H1 (cell line): ENCODE measurements around the gene KBTBD12. TPM values are rescaled to one million over a fixed set of nuclear protein-coding genes. Genes with fewer than 3 reads are reported as not detected.

Source experiments
- CTCF ChIA-PET: fragments of 300-600 bp; sonication (Branson Sonifier 250); formaldehyde crosslinking; loops from one replicate; lab custom pipeline; 2021; ENCODE audit not compliant: partially characterized antibody; lab: Charles Lee
- POLR2A ChIA-PET: fragments of 300-600 bp; sonication (Branson Sonifier 250); formaldehyde crosslinking; loops from one replicate; lab custom pipeline; 2021; ENCODE audit warnings: inconsistent platforms; ENCODE audit not compliant: partially characterized antibody; lab: Charles Lee
- DNase-seq, 2 experiments: peaks; one replicate each; pipeline versions ENCODE4 v3.0.0 to v3.0.0-alpha.2; 2010 to 2022; ENCODE audit warnings: low spot score in 2 of 2, low read depth in 1 of 2, mixed read lengths in 1 of 2
- FAIRE-seq: peaks from 2 replicates; lab custom pipeline; 2011; peaks lifted over from hg19 to GRCh38; lab: Jason Lieb, UNC
- H2AFZ ChIP-seq: 2 replicates; pipeline ENCODE4 v1.8.1; 2012; ENCODE audit warnings: low read length, inconsistent platforms
- H2AK5ac ChIP-seq: 2 replicates; pipeline ENCODE4 v1.6.1; 2013; ENCODE audit warnings: low read depth, low read length
- H2BK120ac ChIP-seq: replicated peaks from 2 replicates; pipeline ENCODE3; 2013; ENCODE audit warnings: low read depth, low read length, inconsistent platforms
- H2BK12ac ChIP-seq: 2 replicates; pipeline ENCODE4 v1.6.1; 2013; ENCODE audit warnings: low read depth, low read length
- H2BK15ac ChIP-seq: 2 replicates; pipeline ENCODE4 v1.6.1; 2013; ENCODE audit warnings: low read length
- H2BK20ac ChIP-seq: 2 replicates; pipeline ENCODE4 v1.6.1; 2013; ENCODE audit warnings: low read length
- H2BK5ac ChIP-seq: 2 replicates; pipeline ENCODE4 v1.6.1; 2013; ENCODE audit warnings: low read depth, low read length
- H3K14ac ChIP-seq: 2 replicates; pipeline ENCODE4 v1.6.1; 2013; ENCODE audit warnings: inconsistent platforms; ENCODE audit not compliant: insufficient read length
- H3K18ac ChIP-seq: 2 replicates; pipeline ENCODE4 v1.6.1; 2013; ENCODE audit warnings: low read length; ENCODE audit errors: extremely low read depth
- H3K23ac ChIP-seq: 2 replicates; pipeline ENCODE4 v1.6.1; 2013; ENCODE audit warnings: inconsistent platforms; ENCODE audit not compliant: insufficient read length
- H3K23me2 ChIP-seq: 2 replicates; pipeline ENCODE4 v1.6.1; 2013; ENCODE audit warnings: low read depth, low read length
- H3K27ac ChIP-seq: 2 replicates; pipeline ENCODE4 v1.6.1; 2011; ENCODE audit warnings: low read depth, low read length, inconsistent platforms
- H3K27me3 ChIP-seq, 4 experiments: replicated peaks in 1 of 4; 1 replicate in 1 of 4; 2 replicates in 3 of 4; pipeline versions ENCODE4 v1.6.1 to v1.8.1; 2011 to 2013; ENCODE audit warnings: low read length in 3 of 4, mild to moderate bottlenecking in 3 of 4, inconsistent platforms in 2 of 4, mixed read lengths in 2 of 4, moderate library complexity in 1 of 4; ENCODE audit not compliant: control insufficient read depth in 3 of 4, insufficient read depth in 3 of 4; ENCODE audit errors: extremely low read depth in 1 of 4
- H3K36me3 ChIP-seq, 4 experiments: 2 replicates each; pipeline versions ENCODE4 v1.6.1 to v1.8.1; 2011 to 2013; ENCODE audit warnings: mild to moderate bottlenecking in 4 of 4, low read length in 3 of 4, moderate library complexity in 2 of 4, control low read depth in 1 of 4, inconsistent platforms in 1 of 4; ENCODE audit not compliant: insufficient read depth in 4 of 4, control insufficient read depth in 2 of 4
- H3K4ac ChIP-seq: replicated peaks from 2 replicates; pipeline ENCODE3; 2013; ENCODE audit warnings: low read length, low read depth, mixed read lengths, inconsistent platforms; ENCODE audit not compliant: insufficient read length
- H3K4me1 ChIP-seq, 4 experiments: replicated peaks in 1 of 4; 1 replicate in 1 of 4; 2 replicates in 3 of 4; pipeline versions ENCODE4 v1.6.1 to v1.8.1; 2011 to 2013; ENCODE audit warnings: low read length in 3 of 4, inconsistent platforms in 2 of 4, mixed read lengths in 1 of 4; ENCODE audit not compliant: insufficient read depth in 4 of 4, control insufficient read depth in 3 of 4
- H3K4me2 ChIP-seq, 2 experiments: 2 replicates each; pipeline versions ENCODE4 v1.6.1 to v1.8.1; 2011 to 2013; ENCODE audit warnings: low read depth in 2 of 2, low read length in 2 of 2, control low read depth in 1 of 2, inconsistent platforms in 1 of 2, mild to moderate bottlenecking in 1 of 2; ENCODE audit not compliant: insufficient read depth in 1 of 2
- H3K4me3 ChIP-seq, 4 experiments: fragments of 200-600, 300-600 bp in 1 of 4; sonication (generic), shearing (Covaris generic), sonication (Bioruptor Twin) in 1 of 4; 2 replicates each; pipeline versions ENCODE4 v1.5.1 to v1.8.1; 2011 to 2016; ENCODE audit warnings: low read length in 4 of 4, low read depth in 3 of 4, control low read depth in 2 of 4, inconsistent platforms in 2 of 4, mild to moderate bottlenecking in 2 of 4, mixed read lengths in 1 of 4, moderate library complexity in 1 of 4; ENCODE audit not compliant: insufficient read depth in 2 of 4; ENCODE audit errors: extremely low read depth in 1 of 4
- H3K56ac ChIP-seq: replicated peaks from 2 replicates; pipeline ENCODE3; 2013; ENCODE audit warnings: low read depth, mild to moderate bottlenecking, mixed read lengths, low read length, inconsistent platforms; ENCODE audit not compliant: insufficient read length
- H3K79me1 ChIP-seq: 2 replicates; pipeline ENCODE4 v1.6.1; 2013; ENCODE audit warnings: low read depth, low read length, control low read depth
- H3K79me2 ChIP-seq, 2 experiments: 2 replicates each; pipeline versions ENCODE4 v1.6.1 to v1.8.1; 2012 to 2013; ENCODE audit warnings: low read length in 2 of 2, mild to moderate bottlenecking in 2 of 2, inconsistent platforms in 1 of 2; ENCODE audit not compliant: insufficient read depth in 2 of 2, control insufficient read depth in 1 of 2
- H3K9ac ChIP-seq, 4 experiments: replicated peaks in 1 of 4; 1 replicate in 1 of 4; 2 replicates in 3 of 4; pipeline versions ENCODE4 v1.6.1 to v1.8.1; 2011 to 2013; ENCODE audit warnings: low read depth in 3 of 4, low read length in 3 of 4, control low read depth in 2 of 4, mild to moderate bottlenecking in 2 of 4, moderate library complexity in 2 of 4, inconsistent platforms in 1 of 4; ENCODE audit errors: extremely low read depth in 1 of 4
- H3K9me3 ChIP-seq, 2 experiments: 2 replicates each; pipeline versions ENCODE4 v1.6.1 to v1.8.1; 2012 to 2013; ENCODE audit warnings: mild to moderate bottlenecking in 2 of 2, moderate library complexity in 2 of 2, control low read depth in 1 of 2, inconsistent platforms in 1 of 2, low read depth in 1 of 2, low read length in 1 of 2, mixed read lengths in 1 of 2; ENCODE audit not compliant: insufficient read depth in 2 of 2
- H4K20me1 ChIP-seq, 2 experiments: replicated peaks in 1 of 2; 2 replicates each; pipeline versions ENCODE3 to v1.8.1; 2011 to 2013; ENCODE audit warnings: inconsistent platforms in 2 of 2, low read length in 2 of 2, mild to moderate bottlenecking in 1 of 2; ENCODE audit not compliant: insufficient read depth in 2 of 2, control insufficient read depth in 1 of 2
- H4K5ac ChIP-seq: 2 replicates; pipeline ENCODE4 v1.6.1; 2013; ENCODE audit warnings: low read length, low read depth, mixed read lengths, inconsistent platforms; ENCODE audit not compliant: insufficient read length
- H4K8ac ChIP-seq: 2 replicates; pipeline ENCODE4 v1.8.0; 2013; ENCODE audit warnings: mild to moderate bottlenecking, moderate library complexity, low read length, inconsistent platforms; ENCODE audit not compliant: insufficient read depth; ENCODE audit errors: extremely low read depth
- H4K91ac ChIP-seq: replicated peaks from 2 replicates; pipeline ENCODE3; 2013; ENCODE audit warnings: low read length, mixed read lengths, inconsistent platforms; ENCODE audit not compliant: insufficient read length
- BRCA1 ChIP-seq: IDR thresholded peaks from 2 replicates; pipeline ENCODE4 v1.6.1; 2012; ENCODE audit warnings: low read depth, low read length, improper control_type of control experiment
- CEBPB ChIP-seq: IDR thresholded peaks from 2 replicates; pipeline ENCODE4 v1.6.1; 2012; ENCODE audit warnings: low read depth, low read length
- FOSL1 ChIP-seq: IDR thresholded peaks from 2 replicates; pipeline ENCODE4 v1.6.1; 2011; ENCODE audit warnings: mild to moderate bottlenecking, low read depth, low read length, moderate library complexity; ENCODE audit not compliant: insufficient read depth
- MAX ChIP-seq: IDR thresholded peaks from 2 replicates; pipeline ENCODE4 v1.6.1; 2012; ENCODE audit warnings: inconsistent platforms
- POLR2AphosphoS5 ChIP-seq: IDR thresholded peaks from 2 replicates; pipeline ENCODE4 v1.6.1; 2011; ENCODE audit warnings: low read depth, low read length
- RFX5 ChIP-seq: IDR thresholded peaks from 2 replicates; pipeline ENCODE4 v1.6.1; 2011; ENCODE audit warnings: low read depth, low read length, improper control_type of control experiment, borderline replicate concordance
- SAP30 ChIP-seq: fragments of 300-600 bp; sonication (generic); IDR thresholded peaks from 2 replicates; pipeline ENCODE4 v1.7.1; 2012; ENCODE audit warnings: low read length, moderate library complexity, mild to moderate bottlenecking, inconsistent platforms; ENCODE audit not compliant: insufficient read depth, insufficient replicate concordance
- WGBS, 2 experiments: shearing (Covaris generic) in 1 of 2; methylation state at CpG; one replicate each; pipeline versions ENCODE4 v1.1.6 to v1.1.7; 2013 to 2015; ENCODE audit warnings: low lambda C conversion rate in 2 of 2, mixed read lengths in 2 of 2, inconsistent platforms in 1 of 2, low coverage in 1 of 2, missing lambda C conversion rate in 1 of 2; ENCODE audit not compliant: insufficient replicate concordance in 2 of 2, insufficient coverage in 1 of 2, insufficient read length in 1 of 2; ENCODE audit errors: extremely low coverage in 1 of 2, missing lambda C conversion rate in 1 of 2; 5-methylcytosine and 5-hydroxymethylcytosine counted together
- polyA plus RNA-seq, 7 experiments: library from polyadenylated mRNA; depleted of rRNA in 3 of 7; stranded (reverse) in 5 of 7; unstranded in 2 of 7; fragments of >200 nt in 5 of 7; fragments of 200-250 nt in 2 of 7; gene quantifications; 1 replicate in 5 of 7; 2 replicates in 1 of 7; 4 replicates in 1 of 7; pipeline versions ENCODE4 v1.2.1 to v1.2.3, GENCODE V29; 2011 to 2013; ENCODE audit warnings: missing spikeins in 2 of 7, mixed read lengths in 2 of 7
- total RNA-seq: library from RNA; stranded (reverse); fragmentation: NEBNext Ultra II Directional; extraction: Animal tissue kit (Norgen Biotek cat#: 25700); gene quantifications from 2 replicates; pipeline ENCODE4 v1.2.1, GENCODE V29; 2021

KBTBD12 gene
- total and polyA plus RNA-seq, 2 of the 8 experiments (the other 6 are each of a cell fraction or from before 2014, with no cell fraction given) = 0.33 to 0.63 TPM

DNA sequence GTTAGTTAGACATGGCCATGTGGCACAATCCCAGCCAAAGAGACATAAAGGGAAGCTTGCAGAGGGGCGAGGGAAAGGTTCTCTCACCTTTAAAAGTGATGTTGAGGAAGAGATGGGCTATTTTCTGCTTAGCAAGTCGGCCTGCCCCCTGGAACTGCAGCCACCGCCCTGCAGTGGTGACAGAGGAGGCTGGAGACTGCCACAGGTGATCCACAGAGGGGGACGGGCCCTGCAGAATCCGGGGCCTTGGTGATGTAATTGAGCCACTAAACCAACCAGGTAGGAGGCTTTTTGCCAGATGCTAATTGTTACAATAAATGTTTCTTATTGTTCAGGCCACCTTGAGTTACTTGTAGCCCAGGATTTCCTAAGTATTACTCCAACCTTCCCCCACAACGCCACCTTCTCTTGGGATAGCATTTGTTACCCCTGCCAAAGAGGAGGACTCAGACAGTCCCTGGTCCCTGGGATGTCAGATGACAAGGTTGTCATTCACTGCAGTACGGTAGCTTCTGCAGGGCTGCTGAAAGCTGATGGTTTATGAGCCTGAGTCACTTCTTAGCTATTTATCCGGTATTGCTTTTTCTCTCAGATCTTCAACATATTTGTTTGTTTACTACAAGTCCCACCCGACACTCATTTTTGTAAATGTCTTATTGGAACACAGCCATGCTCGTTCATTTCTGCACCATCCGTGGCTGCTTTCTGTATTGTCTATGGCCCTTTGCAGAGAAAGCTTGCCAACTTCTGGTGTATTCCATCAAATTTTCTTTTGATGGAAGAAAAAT, 73.9 kb downstream of the KBTBD12 start:
- Histone ChIP-seq H3K27ac (no peak overlapping the region), H2BK15ac (no peak overlapping the region), H3K18ac (no peak overlapping the region), H3K79me1 (no peaks in the 10 kb centered on the region), H3K23me2 (no peaks in the 10 kb centered on the region), H4K8ac (no peak overlapping the region; the same call in 1 of the 2 replicates), H3K27me3 (peaks cover 0 to 13% (median 7%) of the 10 kb centered on the region in 4 experiments; a peak in 6 of 7 replicates), H2BK5ac (no peak overlapping the region), H3K56ac (no peak overlapping the region), H2AK5ac (no peak overlapping the region), H4K91ac (no peak overlapping the region), H3K9me3 (no peaks in the 10 kb centered on the region), H3K79me2 (no peaks in the 10 kb centered on the region), H3K36me3 (no peaks in the 10 kb centered on the region), H2BK20ac (no peak overlapping the region), H3K14ac (no peak overlapping the region), H3K23ac (no peak overlapping the region), H3K4me1 (peaks cover 0 to 3% (median 0%) of the 10 kb centered on the region in 4 experiments; a peak in 2 of 7 replicates), H4K5ac (no peak overlapping the region), H3K4ac (no peak overlapping the region), H3K9ac (no peak overlapping the region), H2AFZ (no peak overlapping the region), H3K4me3 (no peak overlapping the region), H2BK120ac (no peak overlapping the region), H3K4me2 (no peak overlapping the region), H2BK12ac (no peak overlapping the region), H4K20me1 (peaks cover 0 to 4% of the 10 kb centered on the region in 2 experiments)
- ChIA-PET CTCF (interaction anchor here (0.6 to 2.5 kb wide), 5 partner anchors 17 to 342 kb away, joined by 3 to 6 read pairs (median 3); no protein-coding TSS in a partner anchor), POLR2A (no interaction called here)
- DNase-seq (no peak), FAIRE-seq (no peak)
- WGBS, 2 experiments = 80% methylated on average over 11 of the region's 11 CpGs; no CpG with 5 or more reads in 1 of the 2 experiments
- TF ChIP-seq POLR2AphosphoS5 = no peak
- TF ChIP-seq BRCA1 = no peak
- TF ChIP-seq SAP30 = no peak
- no peak for TF ChIP-seq MAX
- TF ChIP-seq CEBPB = no peak
- TF ChIP-seq FOSL1 = no peak
- TF ChIP-seq RFX5 = no peak
